Stimulated activated CD4-positive, alpha-beta T cell treated with anti-CD3 and anti-CD28 coated beads, TNF-alpha, amount 100 ng/mL, for 1 hour (primary cell): ENCODE data around the gene THSD7A.
"Not testable (repeated sequence)": the region's sequence is repeated elsewhere in the genome, so short reads cannot be mapped to it uniquely, and the experiment has no call there.

Experiments used
- DNase-seq, 3 donors: peaks; one replicate each; pipeline ENCODE4 v3.0.0-alpha.2; 2020; ENCODE audit warnings: low read depth in 3 of 3, low spot score in 1 of 3

THSD7A gene

GRCh38 chr7:11524476-11525397 is 307.3 kb downstream of the THSD7A start:
- DNase-seq = no peak

DNA sequence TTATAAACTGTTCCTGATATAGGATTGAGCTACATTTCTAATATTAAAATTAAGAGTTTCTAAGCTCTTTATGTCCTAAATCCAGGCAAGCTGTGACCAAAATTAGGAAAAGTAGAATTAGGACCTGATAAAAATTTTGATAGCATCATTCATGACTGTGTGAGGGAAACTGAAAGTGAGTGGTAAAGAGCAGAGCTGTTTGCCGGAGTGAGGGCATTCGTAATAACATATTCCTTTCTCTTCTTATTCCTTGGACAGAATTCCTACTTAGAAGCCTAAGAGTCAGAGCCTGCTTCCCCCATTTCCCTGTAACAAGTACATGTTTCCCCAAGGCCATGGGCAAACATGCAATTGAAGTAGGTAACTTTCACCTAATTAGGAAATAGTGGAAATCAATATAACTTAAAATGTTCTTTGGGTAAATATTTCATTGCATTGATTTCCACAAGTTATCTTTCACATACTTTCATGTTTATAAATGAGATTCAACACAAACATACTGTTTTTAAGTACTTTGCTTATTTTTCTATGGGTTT is 310.0 kb downstream of the THSD7A start:
- not testable (repeated sequence) for DNase-seq

DNA sequence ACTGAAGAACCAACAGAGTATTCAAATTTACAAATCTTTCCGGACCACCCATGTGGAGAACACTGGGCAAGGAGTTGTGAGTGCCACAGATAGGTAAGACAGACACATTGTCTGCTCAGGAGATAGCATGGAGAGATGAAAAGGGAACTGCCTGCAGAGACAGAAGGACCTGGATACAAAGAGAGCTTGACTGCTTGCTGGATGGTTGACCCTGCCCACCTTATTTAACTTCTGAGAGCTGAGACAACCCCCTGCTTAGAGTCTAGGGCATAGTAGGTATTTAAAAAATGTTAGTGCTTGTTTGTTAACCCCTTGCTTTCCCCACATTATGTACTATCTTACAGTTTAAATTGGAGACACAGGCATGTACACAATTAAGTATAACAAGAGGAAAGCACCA is 314.1 kb downstream of the THSD7A start:
- no peak for DNase-seq

- DNase-seq = no peak
These were observed 315.7 kb downstream of the THSD7A start for GRCh38 chr7:11516328-11516727.

GRCh38 chr7:11513460-11513859 is 318.5 kb downstream of the THSD7A start:
- DNase-seq = no peak

DNA sequence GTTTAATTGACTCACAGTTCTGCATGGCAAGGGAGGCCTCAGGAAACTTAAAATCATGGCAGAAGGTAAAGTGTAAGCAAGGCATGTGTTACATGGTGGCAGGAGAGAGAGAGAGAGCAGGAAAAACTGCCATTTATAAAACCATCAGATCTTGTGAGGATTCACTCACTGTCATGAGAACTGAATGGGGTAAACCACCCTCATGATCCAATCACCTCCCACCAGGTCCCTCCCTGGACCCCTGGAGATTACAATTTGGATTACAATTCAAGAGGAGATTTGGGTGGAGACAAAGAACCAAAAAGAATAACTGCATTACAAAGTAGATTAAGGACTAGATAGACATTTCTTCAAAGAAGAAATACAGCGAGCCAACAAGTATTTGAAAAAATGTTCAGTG is 324.1 kb downstream of the THSD7A start:
- no peak for DNase-seq

DNA sequence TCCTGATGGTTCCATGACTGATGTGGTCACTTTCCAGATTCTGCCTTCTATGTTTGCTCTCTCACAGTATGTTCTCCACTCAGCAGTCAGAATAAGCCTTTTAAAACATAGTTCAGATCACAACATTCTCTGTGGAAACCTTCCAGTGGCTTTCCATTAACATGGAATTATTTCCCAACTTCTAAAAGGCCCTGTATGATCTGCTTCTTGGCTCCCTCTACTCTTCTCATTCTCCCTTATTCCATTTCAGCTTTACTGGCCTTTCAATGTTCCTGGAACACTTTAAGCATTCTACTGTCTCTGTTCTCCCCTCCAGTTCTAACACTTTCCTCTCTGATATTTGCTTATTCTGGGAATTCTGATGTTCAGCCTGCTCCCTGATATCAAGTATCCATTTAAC is 325.6 kb downstream of the THSD7A start:
- no peak for DNase-seq

DNA sequence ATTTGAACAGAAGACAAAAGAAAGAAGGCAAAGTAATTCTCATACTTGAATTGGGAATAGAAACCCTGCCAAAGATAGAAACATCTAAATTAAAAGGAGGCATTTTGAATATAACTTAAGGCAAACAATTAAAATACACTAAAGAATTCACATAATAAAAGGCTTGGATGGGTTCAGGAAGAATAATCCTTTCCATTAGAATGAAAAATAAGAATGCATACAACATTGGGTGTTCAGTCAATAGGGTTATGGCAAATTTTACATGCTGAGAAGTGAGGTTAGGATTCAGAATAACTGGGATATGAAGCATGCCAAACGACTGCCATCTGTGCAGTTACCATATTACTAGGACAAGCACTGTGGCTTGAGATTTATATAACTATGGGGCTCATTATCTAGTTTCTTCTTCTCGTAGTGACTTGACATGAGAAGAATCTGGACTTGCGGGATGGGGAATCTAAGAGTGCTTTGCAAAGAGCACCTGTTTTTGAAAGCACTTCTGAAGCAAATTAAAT is 326.5 kb downstream of the THSD7A start:
- no peak for DNase-seq

DNA sequence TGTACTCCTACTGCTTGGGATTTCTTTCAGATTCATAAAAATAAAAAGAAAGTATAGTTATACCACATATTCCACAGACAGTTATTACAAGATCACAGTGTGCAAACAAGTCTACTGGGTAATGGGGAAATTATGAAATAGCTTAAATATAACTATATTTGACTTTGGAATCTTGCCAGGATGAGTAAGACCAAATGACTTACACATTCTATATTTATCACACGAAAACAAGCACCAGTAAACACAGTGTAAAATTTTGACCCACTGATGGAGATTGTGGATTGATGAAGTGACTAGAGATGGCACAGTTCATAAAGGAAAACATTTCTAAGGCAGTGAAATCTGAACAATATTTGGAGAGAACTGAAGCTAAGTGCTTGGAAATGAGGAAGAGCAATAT is 339.7 kb downstream of the THSD7A start:
- DNase-seq = no peak

- no peak for DNase-seq
These were observed 340.2 kb downstream of the THSD7A start for GRCh38 chr7:11491811-11492210.

- no peak for DNase-seq
These were observed 342.7 kb downstream of the THSD7A start for GRCh38 chr7:11489280-11489679.

DNA sequence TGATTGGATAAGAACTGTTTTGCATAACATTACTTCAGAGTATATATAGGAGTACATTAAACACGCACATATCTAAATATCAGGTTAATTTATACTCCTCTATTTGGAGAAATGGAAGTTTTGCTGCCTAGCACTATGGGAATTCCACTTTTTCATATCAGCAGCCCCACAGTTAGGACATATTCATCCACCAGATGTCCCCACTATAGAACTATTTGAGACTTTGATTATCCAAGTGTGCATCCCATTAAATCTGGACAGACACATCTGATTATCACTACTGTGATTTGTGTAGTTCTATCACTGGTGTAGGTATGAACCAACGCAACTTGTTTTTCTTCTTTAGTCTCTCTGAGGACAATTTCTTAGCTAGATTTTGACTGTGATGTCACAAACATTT is 345.7 kb downstream of the THSD7A start:
- DNase-seq = no peak

GRCh38 chr7:11485636-11486035 is 346.4 kb downstream of the THSD7A start:
- DNase-seq = no peak

DNA sequence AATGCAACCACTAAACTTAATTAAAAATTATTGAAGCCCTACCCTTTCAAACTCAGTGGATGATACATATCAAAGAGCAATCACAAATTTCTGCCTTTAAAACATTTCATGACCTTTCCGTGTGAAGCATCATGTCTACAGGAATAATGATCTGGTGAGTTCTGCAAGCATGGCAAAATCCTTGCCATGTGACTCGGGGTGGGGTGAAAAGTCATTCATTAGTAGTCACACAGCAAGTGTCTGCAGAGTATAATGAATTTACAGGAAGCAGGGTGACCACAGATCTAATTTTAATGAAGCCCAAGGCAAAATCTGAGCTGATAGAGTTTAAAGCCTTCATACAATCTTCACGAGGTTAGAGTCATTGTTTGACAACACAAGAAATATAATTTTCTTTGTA is 351.9 kb downstream of the THSD7A start:
- no peak for DNase-seq

DNA sequence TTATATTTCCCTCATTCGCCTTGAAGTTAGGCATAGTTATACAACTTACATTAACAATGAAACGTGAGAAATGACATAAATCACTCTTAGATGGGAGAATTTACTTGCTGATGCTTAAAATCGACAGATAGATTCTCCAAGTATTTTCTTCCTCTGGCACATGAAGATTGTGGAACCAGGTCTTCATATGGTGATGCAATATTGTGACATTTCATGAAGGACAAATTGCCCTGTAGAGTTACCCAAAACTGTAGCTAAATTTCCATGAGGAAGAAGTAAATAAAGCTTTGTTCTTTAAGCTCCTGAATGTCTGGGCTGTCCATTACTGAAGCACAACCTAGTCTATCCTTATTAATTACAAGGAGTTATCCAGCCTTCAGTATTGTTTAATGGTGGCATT is 353.1 kb downstream of the THSD7A start:
- no peak for DNase-seq

DNA sequence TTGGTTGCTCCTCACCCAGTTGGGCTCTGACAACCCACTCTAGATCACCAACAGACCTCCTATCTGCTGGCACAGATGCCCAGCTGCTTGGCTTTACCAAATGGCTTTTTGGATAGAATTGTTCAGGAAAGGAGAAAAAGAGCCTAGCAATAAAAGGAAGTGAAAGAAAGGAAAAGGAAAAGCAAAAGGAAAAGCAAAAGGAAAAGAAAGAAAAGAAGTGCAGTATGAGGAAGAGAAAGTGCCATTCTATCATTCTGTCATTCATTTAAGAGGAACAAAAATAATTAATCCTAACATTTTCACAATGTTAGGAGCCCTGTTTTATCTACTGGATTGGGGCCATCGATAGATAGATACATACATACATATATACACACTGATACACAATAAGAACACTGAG is 353.6 kb downstream of the THSD7A start:
- DNase-seq = no peak

GRCh38 chr7:11474902-11475585 is 357.0 kb downstream of the THSD7A start:
- no peak for DNase-seq

DNA sequence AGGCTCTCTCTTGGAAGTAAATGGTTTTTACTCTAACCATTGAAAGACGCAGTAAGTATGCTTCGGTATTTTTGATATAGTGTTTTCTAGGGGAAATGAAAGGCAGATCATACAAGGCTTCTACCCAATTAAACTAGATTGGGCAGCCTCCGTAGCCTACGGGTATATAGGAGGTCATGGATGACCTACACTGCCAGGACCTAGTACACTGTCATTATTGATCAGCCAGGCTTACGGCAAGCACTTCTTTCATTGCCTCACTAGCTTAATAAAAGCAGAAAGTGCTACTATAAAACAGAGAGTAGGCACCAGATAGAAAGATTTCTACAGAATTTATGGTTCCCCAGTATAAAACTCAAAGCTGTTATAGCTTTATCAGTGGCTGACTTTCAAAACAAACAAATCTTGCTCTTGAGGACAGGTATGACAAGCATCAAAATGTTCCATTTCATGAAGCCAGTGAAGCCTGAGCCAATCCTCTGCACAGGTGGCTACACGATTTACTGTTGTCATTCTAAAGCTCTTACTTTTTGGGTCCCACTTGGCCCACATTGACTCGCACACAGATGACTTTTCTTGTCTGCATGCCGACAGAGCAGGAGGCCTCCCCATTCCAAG is 358.1 kb downstream of the THSD7A start:
- no peak for DNase-seq

DNA sequence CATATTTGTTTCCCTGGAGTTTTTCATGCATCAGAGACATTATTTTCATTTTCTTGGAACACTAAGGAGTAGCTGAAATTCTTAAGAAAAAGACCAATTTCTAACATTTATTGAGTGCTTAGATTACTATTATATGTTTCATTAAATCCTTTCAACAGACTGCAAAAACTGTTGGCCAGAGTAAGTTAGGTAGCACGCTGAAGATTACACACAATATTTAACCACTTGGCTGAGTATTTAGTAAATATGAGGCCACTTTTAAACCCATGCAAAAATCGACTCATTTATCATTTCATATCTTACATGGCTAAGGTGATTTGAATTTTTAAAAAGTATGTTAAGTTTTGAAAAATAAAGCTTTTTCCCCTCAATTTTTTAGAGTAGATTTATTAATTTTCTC is 358.8 kb downstream of the THSD7A start:
- DNase-seq = no peak

DNA sequence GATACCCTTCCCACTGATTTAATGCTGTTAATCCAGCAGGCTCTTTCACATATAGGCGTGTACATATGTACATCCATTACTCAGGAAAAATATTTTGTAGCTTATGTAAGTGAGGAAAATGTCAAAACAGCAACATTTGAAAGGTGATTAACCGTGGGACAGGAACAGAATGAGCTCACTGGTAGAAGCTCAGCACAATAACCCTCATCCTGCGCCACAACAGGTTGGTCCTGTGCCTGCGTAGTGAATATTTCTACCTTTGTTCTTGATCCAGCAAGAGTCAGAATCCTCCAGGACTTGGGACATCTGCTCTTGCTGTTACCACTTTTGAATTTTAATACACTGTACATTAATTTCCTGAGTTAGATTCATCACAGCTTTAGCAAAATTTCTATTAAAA is 359.4 kb downstream of the THSD7A start:
- no peak for DNase-seq

DNA sequence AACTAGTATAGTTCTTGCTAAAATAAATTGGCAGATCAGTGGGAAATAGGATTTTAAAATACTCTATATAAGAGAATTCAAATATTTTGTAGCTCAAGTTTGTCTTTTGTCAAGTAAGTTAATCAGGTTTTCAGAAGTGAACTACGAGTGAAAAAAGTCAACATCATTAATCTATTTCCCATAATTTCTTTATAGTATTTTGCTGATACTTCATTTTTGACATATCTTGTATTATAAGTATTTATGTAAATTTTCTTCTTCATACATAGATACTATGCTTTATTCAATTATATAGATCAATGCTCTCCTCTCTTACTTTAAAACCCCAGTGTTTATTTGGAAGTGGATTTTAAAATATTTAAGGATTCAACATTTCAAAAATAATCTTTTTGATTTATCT is 360.7 kb downstream of the THSD7A start:
- no peak for DNase-seq
